Measurements from ENCODE around the gene UBTD2. TPM values are rescaled to one million over a fixed set of nuclear protein-coding genes. Genes with fewer than 3 reads are reported as not detected.

The UBTD2 gene
- total RNA-seq, 1 donor from 2014 or later, result 81.9 TPM

- DNase-seq, result no peak
Observed at GRCh38 chr5:172169216-172169615, 114.3 kb downstream of the UBTD2 start.

GRCh38 chr5:172168311-172168710, 115.3 kb downstream of the UBTD2 start:
- DNase-seq, result no peak

- DNase-seq, result no peak
Observed at GRCh38 chr5:172167895-172168294, 115.7 kb downstream of the UBTD2 start.

GRCh38 chr5:172166030-172166826, 117.3 kb downstream of the UBTD2 start:
- no peak for DNase-seq

GRCh38 chr5:172165465-172165864, 118.1 kb downstream of the UBTD2 start:
- DNase-seq, result no peak

- DNase-seq, result peak; percentile 21
Observed at GRCh38 chr5:172164769-172165212, 118.8 kb downstream of the UBTD2 start.

- no peak for DNase-seq
Observed at GRCh38 chr5:172163346-172163745, 120.2 kb downstream of the UBTD2 start.

- no peak for DNase-seq
Observed at GRCh38 chr5:172162987-172163343, 120.6 kb downstream of the UBTD2 start.

GRCh38 chr5:172162323-172162986, 121.1 kb downstream of the UBTD2 start:
- no peak for DNase-seq

GRCh38 chr5:172160506-172160905, 123.1 kb downstream of the UBTD2 start:
- DNase-seq, result no peak

Small RNA genes within 50 kb of the gene (small RNA-seq; reads per million reads assigned to genes)
- gene RF00191, result not detected

Other genes starting within 250 kb of the UBTD2 start
- 9.8 TPM for gene STK10, start 95.5 kb downstream of the UBTD2 start, total RNA-seq
- gene EFCAB9, start 89.6 kb downstream of the UBTD2 start, total RNA-seq, result not detected
- gene SH3PXD2B, start 170.8 kb upstream of the UBTD2 start, total RNA-seq, result 17.6 TPM

Data from occipital lobe (tissue), 3 donors.